GM23248 (cell line): Measurements from ENCODE around the gene EFNB2.

ENCODE experiments used
- EZH2 ChIP-seq: fragments of 200-600 bp; sonication (generic); IDR thresholded peaks from 2 replicates; pipeline ENCODE4 v1.6.1; 2018; ENCODE audit warnings: antibody characterized with exemption, mild to moderate bottlenecking; ENCODE audit not compliant: insufficient read depth, poor library complexity, severe bottlenecking
- EZH2phosphoT487 ChIP-seq: fragments of 200-600 bp; sonication (generic); IDR thresholded peaks from 2 replicates; pipeline ENCODE4 v1.6.1; 2018; ENCODE audit warnings: antibody characterized with exemption, moderate library complexity, mild to moderate bottlenecking, low read depth; ENCODE audit not compliant: insufficient read depth

DNA sequence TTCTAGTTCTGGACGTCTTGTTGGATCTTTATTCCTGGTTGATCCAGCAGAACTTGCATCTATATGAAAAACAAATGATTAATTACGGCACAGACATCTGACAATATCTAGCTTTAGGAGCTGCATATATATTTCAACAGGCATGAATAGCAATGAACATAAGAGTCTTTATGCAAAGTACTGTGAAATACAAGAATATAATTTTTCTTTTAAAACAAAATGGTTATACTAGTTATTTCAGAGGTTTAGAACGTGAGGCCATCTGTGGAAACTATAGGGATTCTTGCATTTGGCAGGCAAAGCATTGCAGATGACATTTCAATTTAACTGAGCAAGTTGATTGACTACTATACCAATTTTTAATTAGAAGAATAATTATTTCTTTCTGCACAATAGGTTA, 40.5 kb downstream of the EFNB2 start:
- TF ChIP-seq EZH2phosphoT487: no peak
- no peak for TF ChIP-seq EZH2
